Ovary (tissue), 3 donors: Measurements from ENCODE around the gene FANCI.

ENCODE experiments used
- CTCF ChIP-seq, 3 donors: fragments of 450-650 bp in 2 of 3; fragments of 200-600 bp in 1 of 3; IDR thresholded peaks; one replicate each; pipeline versions ENCODE4 v1.5.1 to v1.8.0; 2016 to 2022; ENCODE audit warnings: antibody characterized with exemption in 3 of 3, mild to moderate bottlenecking in 1 of 3
- POLR2A ChIP-seq: fragments of 450-650 bp; IDR thresholded peaks from one replicate; pipeline ENCODE4 v1.6.1; 2017; ENCODE audit warnings: antibody characterized with exemption, mild to moderate bottlenecking, moderate library complexity
- donor health status: DM: no; HTN: no; CAD: no.

- TF ChIP-seq CTCF (IDR thresholded peaks at IDR 0.05) (no peak), POLR2A (no peak)
These were observed 32.1 kb upstream of the FANCI start for GRCh38 chr15:89211678-89212170.
